Heart left ventricle (tissue), 13 donors: ENCODE data around the gene KDM1A.

Experiments used
- POLR2A ChIP-seq, 2 donors: fragments of 450-650 bp; IDR thresholded peaks; one replicate each; pipeline ENCODE4 v1.6.1; 2017; ENCODE audit warnings: antibody characterized with exemption in 2 of 2, mild to moderate bottlenecking in 2 of 2, moderate library complexity in 2 of 2
- TF ChIP-seq, protein P1 (sequence below), 12 donors: fragments of 200-600 bp; sonication (generic) in 4 of 12; IDR thresholded peaks; one replicate each; pipeline versions ENCODE4 v1.5.0 to v1.8.0; 2018 to 2022; ENCODE audit warnings: antibody characterized with exemption in 12 of 12, mild to moderate bottlenecking in 5 of 12
- donor health status: ischemic (EF 13 %, LVEDD 7.1; RV severe dilation, severe dysfunction).
- donor health status: DM: no; HTN: yes; CAD: no.
- donor health status: DM: no; HTN: no; CAD: no.
- donor health status: ischemic (EF 25% LVEDD 6.9; RV normal size, moderate dysfunction).
- donor health status: ischemic (EF 25% LVEDD 5.7; RV mildly dilated, moderate dysfunction).
- donor health status: ischemic (EF 35%, LVEDD 5.7; RV mildly dilated, moderate dysfunction).
- donor health status: nonischemic (EF 11% LVEDD 7.7; RV severe dilation, severe dysfunction).
- donor health status: DM: yes; HTN: yes; CAD: no.
- donor health status: PGD.
- donor health status: ischemic (EF 29% LVEDD 5.4; RV normal size, mild dysfunction).
- donor health status: nonischemic (EF 23%, LVEDD 6.1; RV moderate dilation, normal function).

DNA sequence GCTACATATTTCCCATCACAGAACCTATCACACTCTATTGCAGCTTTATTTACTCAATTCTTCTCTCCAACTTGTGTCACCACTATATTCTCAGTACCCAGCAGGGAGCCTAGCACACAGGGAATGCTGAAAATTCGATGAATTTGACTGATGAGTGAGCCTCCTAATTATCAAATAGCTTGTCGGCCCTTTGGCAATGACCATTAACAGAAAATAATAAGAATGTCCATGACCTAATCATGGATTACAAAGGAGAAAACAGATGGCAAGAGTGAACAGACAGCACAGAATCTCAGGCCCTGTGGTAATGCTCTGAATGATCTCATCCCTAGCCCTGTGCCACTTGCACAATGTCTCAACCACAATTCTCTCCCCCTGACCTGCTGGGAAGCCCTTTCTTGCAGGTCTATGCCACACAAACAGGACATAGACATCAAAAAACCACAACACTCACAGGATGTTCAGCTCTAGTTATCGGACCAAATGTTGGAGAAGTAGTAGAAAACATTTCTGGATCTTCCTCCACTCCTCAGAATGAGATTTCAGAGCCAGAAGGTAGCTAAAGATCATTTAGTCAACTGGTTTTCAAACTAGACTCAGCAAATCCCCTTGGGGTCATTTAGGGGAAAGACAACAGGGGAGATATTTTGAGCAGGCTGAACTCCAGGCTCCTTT lies 80.9 kb downstream of the KDM1A start:
- TF ChIP-seq, protein P1, sequence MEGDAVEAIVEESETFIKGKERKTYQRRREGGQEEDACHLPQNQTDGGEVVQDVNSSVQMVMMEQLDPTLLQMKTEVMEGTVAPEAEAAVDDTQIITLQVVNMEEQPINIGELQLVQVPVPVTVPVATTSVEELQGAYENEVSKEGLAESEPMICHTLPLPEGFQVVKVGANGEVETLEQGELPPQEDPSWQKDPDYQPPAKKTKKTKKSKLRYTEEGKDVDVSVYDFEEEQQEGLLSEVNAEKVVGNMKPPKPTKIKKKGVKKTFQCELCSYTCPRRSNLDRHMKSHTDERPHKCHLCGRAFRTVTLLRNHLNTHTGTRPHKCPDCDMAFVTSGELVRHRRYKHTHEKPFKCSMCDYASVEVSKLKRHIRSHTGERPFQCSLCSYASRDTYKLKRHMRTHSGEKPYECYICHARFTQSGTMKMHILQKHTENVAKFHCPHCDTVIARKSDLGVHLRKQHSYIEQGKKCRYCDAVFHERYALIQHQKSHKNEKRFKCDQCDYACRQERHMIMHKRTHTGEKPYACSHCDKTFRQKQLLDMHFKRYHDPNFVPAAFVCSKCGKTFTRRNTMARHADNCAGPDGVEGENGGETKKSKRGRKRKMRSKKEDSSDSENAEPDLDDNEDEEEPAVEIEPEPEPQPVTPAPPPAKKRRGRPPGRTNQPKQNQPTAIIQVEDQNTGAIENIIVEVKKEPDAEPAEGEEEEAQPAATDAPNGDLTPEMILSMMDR (IDR thresholded peaks at IDR 0.05), result no peak
- no peak for TF ChIP-seq POLR2A (IDR thresholded peaks at IDR 0.05)
